K562 (cell line): ENCODE data around the gene TMEM117. TPM values are rescaled to one million over a fixed set of nuclear protein-coding genes. Genes with fewer than 3 reads are reported as not detected.

Source experiments
- PCBP2 ChIP-seq: fragments of 200-400 bp; formaldehyde crosslinking; IDR thresholded peaks from 2 replicates; pipeline ENCODE4 v1.6.1; 2018; ENCODE audit warnings: low read length, low read depth, mild to moderate bottlenecking, moderate library complexity; ENCODE audit not compliant: poor library complexity, severe bottlenecking
- RAD21 ChIP-seq, 2 experiments: fragments of 250-450 bp in 1 of 2; fragments of 450-650 bp in 1 of 2; sonication (Bioruptor Pico) in 1 of 2; formaldehyde crosslinking in 1 of 2; IDR thresholded peaks in 1 of 2; conservative IDR thresholded peaks in 1 of 2; 2 replicates each; pipeline versions ENCODE4 v1.4.0 to v1.8.0; 2020 to 2022; ENCODE audit warnings: mild to moderate bottlenecking in 2 of 2, moderate library complexity in 1 of 2
- ZNF140 ChIP-seq: fragments of 250-450 bp; sonication (Bioruptor Pico); IDR thresholded peaks from 2 replicates; pipeline ENCODE4 v1.8.0; 2021; ENCODE audit warnings: moderate library complexity, mild to moderate bottlenecking, inconsistent platforms
- polyA plus RNA-seq, 8 experiments: library from polyadenylated mRNA; depleted of rRNA in 4 of 8; stranded (reverse) in 5 of 8; unstranded in 3 of 8; fragments of >200 nt; fragmentation: Nextera tagmentation in 2 of 8; fragmentation: Illumina TruSeq in 1 of 8; extraction: Ambion mirVana in 2 of 8; extraction: Trizol in 1 of 8; gene quantifications; 2 replicates each; pipeline versions ENCODE4 v1.2.1 to v1.2.3, GENCODE V29; 2011 to 2014; ENCODE audit warnings: inconsistent platforms in 1 of 8, missing spikeins in 1 of 8
- total RNA-seq, 7 experiments: library from RNA; depleted of rRNA in 6 of 7; stranded (reverse); fragments of >200 nt in 6 of 7; fragmentation: Illumina TruSeq in 2 of 7; extraction: Trizol in 2 of 7; gene quantifications; 2 replicates each; pipeline versions ENCODE4 v1.2.1 to v1.2.3, GENCODE V29; 2011 to 2021; ENCODE audit warnings: low replicate concordance in 1 of 7
- TF ChIP-seq, protein P1 (sequence below): sonication (generic); formaldehyde crosslinking; IDR thresholded peaks from 2 replicates; pipeline ENCODE4 v1.8.0; 2023; ENCODE audit warnings: missing genetic modification reagents, mild to moderate bottlenecking, borderline replicate concordance
- TF ChIP-seq, protein P2 (sequence below): fragments of 450-650 bp; conservative IDR thresholded peaks from 2 replicates; pipeline ENCODE4 v1.6.1; 2016; ENCODE audit warnings: missing genetic modification characterization, low read depth, mild to moderate bottlenecking, control low read depth, missing compliant biosample characterization
- TF ChIP-seq, protein P3 (sequence below): fragments of 250-450 bp; sonication (Bioruptor Pico); IDR thresholded peaks from 2 replicates; pipeline ENCODE4 v1.4.0; 2020; ENCODE audit warnings: mild to moderate bottlenecking, moderate library complexity, borderline replicate concordance

Gene TMEM117
- total and polyA plus RNA-seq, 9 of the 15 experiments (the other 6 are each of a cell fraction or from before 2014, with no cell fraction given), result 0.31 to 2.8 (median 1.0) TPM

DNA sequence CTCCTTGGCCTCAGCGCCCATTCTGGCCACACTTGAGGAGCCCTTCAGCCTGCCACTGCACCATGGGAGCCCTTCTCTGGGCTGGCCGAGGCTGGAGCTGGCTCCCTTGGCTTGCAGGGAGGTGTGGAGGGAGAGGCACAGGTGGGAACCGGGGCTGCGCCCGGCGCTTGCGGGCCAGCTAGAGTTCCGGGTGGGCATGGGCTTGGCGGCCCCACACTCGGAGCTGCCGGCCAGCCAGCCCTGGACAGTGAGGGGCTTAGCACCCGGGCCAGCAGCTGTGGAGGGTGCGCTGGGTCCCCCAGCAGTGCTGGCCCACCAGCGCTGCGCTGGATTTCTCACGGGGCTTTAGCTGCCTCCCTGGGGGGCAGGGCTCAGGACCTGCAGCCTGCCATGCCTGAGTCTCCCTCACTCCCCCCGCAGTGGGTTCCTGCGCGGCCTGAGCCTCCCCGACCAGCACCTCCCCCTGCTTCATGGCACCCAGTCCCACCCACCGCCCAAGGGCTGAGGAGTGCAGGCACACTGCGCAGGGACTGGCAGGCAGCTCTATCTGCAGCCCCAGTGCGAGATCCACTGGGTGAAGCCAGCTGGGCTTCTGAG, 28.0 kb downstream of the TMEM117 start (continued):
- TF ChIP-seq, protein P1, sequence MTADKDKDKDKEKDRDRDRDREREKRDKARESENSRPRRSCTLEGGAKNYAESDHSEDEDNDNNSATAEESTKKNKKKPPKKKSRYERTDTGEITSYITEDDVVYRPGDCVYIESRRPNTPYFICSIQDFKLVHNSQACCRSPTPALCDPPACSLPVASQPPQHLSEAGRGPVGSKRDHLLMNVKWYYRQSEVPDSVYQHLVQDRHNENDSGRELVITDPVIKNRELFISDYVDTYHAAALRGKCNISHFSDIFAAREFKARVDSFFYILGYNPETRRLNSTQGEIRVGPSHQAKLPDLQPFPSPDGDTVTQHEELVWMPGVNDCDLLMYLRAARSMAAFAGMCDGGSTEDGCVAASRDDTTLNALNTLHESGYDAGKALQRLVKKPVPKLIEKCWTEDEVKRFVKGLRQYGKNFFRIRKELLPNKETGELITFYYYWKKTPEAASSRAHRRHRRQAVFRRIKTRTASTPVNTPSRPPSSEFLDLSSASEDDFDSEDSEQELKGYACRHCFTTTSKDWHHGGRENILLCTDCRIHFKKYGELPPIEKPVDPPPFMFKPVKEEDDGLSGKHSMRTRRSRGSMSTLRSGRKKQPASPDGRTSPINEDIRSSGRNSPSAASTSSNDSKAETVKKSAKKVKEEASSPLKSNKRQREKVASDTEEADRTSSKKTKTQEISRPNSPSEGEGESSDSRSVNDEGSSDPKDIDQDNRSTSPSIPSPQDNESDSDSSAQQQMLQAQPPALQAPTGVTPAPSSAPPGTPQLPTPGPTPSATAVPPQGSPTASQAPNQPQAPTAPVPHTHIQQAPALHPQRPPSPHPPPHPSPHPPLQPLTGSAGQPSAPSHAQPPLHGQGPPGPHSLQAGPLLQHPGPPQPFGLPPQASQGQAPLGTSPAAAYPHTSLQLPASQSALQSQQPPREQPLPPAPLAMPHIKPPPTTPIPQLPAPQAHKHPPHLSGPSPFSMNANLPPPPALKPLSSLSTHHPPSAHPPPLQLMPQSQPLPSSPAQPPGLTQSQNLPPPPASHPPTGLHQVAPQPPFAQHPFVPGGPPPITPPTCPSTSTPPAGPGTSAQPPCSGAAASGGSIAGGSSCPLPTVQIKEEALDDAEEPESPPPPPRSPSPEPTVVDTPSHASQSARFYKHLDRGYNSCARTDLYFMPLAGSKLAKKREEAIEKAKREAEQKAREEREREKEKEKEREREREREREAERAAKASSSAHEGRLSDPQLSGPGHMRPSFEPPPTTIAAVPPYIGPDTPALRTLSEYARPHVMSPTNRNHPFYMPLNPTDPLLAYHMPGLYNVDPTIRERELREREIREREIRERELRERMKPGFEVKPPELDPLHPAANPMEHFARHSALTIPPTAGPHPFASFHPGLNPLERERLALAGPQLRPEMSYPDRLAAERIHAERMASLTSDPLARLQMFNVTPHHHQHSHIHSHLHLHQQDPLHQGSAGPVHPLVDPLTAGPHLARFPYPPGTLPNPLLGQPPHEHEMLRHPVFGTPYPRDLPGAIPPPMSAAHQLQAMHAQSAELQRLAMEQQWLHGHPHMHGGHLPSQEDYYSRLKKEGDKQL (CRISPR knock-in tag), result no peak
- TF ChIP-seq, protein P2, sequence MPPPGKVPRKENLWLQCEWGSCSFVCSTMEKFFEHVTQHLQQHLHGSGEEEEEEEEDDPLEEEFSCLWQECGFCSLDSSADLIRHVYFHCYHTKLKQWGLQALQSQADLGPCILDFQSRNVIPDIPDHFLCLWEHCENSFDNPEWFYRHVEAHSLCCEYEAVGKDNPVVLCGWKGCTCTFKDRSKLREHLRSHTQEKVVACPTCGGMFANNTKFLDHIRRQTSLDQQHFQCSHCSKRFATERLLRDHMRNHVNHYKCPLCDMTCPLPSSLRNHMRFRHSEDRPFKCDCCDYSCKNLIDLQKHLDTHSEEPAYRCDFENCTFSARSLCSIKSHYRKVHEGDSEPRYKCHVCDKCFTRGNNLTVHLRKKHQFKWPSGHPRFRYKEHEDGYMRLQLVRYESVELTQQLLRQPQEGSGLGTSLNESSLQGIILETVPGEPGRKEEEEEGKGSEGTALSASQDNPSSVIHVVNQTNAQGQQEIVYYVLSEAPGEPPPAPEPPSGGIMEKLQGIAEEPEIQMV, result no peak
- TF ChIP-seq PCBP2, result no peak
- TF ChIP-seq ZNF140 (CRISPR knock-in tag), result no peak
- TF ChIP-seq, protein P3, sequence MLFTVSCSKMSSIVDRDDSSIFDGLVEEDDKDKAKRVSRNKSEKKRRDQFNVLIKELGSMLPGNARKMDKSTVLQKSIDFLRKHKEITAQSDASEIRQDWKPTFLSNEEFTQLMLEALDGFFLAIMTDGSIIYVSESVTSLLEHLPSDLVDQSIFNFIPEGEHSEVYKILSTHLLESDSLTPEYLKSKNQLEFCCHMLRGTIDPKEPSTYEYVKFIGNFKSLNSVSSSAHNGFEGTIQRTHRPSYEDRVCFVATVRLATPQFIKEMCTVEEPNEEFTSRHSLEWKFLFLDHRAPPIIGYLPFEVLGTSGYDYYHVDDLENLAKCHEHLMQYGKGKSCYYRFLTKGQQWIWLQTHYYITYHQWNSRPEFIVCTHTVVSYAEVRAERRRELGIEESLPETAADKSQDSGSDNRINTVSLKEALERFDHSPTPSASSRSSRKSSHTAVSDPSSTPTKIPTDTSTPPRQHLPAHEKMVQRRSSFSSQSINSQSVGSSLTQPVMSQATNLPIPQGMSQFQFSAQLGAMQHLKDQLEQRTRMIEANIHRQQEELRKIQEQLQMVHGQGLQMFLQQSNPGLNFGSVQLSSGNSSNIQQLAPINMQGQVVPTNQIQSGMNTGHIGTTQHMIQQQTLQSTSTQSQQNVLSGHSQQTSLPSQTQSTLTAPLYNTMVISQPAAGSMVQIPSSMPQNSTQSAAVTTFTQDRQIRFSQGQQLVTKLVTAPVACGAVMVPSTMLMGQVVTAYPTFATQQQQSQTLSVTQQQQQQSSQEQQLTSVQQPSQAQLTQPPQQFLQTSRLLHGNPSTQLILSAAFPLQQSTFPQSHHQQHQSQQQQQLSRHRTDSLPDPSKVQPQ, result no peak
- TF ChIP-seq RAD21 (CRISPR knock-in tag; conservative IDR thresholded peaks at IDR 0.05 in 1 of 2, IDR thresholded peaks at IDR 0.05 in 1 of 2), result no peak
- TF ChIP-seq, all 486 proteins: peak for 0
